OCI-LY1 (cell line): ENCODE data around the gene HHEX.
A peak's percentile ranks its signal among the peaks of the same experiment; 100 is the strongest.

Source experiments
- H2AFZ ChIP-seq: fragments of 200-600 bp; sonication (generic), shearing (Covaris generic); 2 replicates; pipeline ENCODE4 v1.6.0; 2014; ENCODE audit warnings: antibody characterized with exemption, mild to moderate bottlenecking, low read length
- H3F3A ChIP-seq: fragments of 200-600 bp; sonication (generic), shearing (Covaris generic); 2 replicates; pipeline ENCODE4 v1.6.0; 2014; ENCODE audit warnings: mild to moderate bottlenecking, antibody characterized with exemption, low read length, moderate library complexity; ENCODE audit not compliant: insufficient read depth
- H3K27ac ChIP-seq: fragments of 200-600 bp; sonication (generic); 2 replicates; pipeline ENCODE4 v1.5.1; 2014; ENCODE audit warnings: low read length, mixed run types, mild to moderate bottlenecking, low read depth; ENCODE audit not compliant: poor library complexity, severe bottlenecking
- H3K27me3 ChIP-seq: fragments of 200-600 bp; sonication (generic); 2 replicates; pipeline ENCODE4 v1.6.0; 2014; ENCODE audit warnings: antibody characterized with exemption, mild to moderate bottlenecking, low read length, moderate library complexity; ENCODE audit not compliant: insufficient read depth
- H3K36me3 ChIP-seq: fragments of 200-600 bp; sonication (generic); 2 replicates; pipeline ENCODE4 v1.6.1; 2014; ENCODE audit warnings: mild to moderate bottlenecking, antibody characterized with exemption, low read length, moderate library complexity, mixed read lengths; ENCODE audit not compliant: insufficient read depth
- H3K4me1 ChIP-seq: fragments of 200-600 bp; sonication (generic); 2 replicates; pipeline ENCODE4 v1.5.1; 2014; ENCODE audit warnings: mild to moderate bottlenecking, low read length, moderate library complexity; ENCODE audit not compliant: insufficient read depth, severe bottlenecking
- H3K4me2 ChIP-seq: fragments of 200-600 bp; sonication (generic), shearing (Covaris generic); 2 replicates; pipeline ENCODE4 v1.6.1; 2014; ENCODE audit warnings: low read length
- H3K4me3 ChIP-seq: fragments of 200-600 bp; sonication (generic); 2 replicates; pipeline ENCODE4 v1.5.1; 2014; ENCODE audit warnings: low read length, low read depth, mild to moderate bottlenecking, mixed read lengths; ENCODE audit not compliant: poor library complexity, severe bottlenecking
- H3K79me2 ChIP-seq: fragments of 200-600 bp; shearing (Covaris generic); 2 replicates; pipeline ENCODE4 v1.6.1; 2016; ENCODE audit warnings: mixed run types, low read length, mixed read lengths; ENCODE audit not compliant: insufficient read depth
- H3K9ac ChIP-seq: fragments of 200-600 bp; sonication (generic), shearing (Covaris generic); 2 replicates; pipeline ENCODE4 v1.6.1; 2014; ENCODE audit warnings: mild to moderate bottlenecking, low read length, mixed read lengths
- H3K9me2 ChIP-seq: fragments of 200-600 bp; sonication (generic), shearing (Covaris generic); 2 replicates; pipeline ENCODE4 v1.6.1; 2014; ENCODE audit warnings: low read depth, mild to moderate bottlenecking, low read length, mixed read lengths
- H3K9me3 ChIP-seq: fragments of 200-600 bp; shearing (Covaris generic); 2 replicates; pipeline ENCODE4 v1.6.1; 2014; ENCODE audit warnings: low read length, mixed read lengths
- H4K20me1 ChIP-seq: fragments of 200-600 bp; sonication (generic), shearing (Covaris generic); 2 replicates; pipeline ENCODE4 v1.6.0; 2016; ENCODE audit warnings: mild to moderate bottlenecking, low read length; ENCODE audit not compliant: insufficient read depth
- EZH2 ChIP-seq: fragments of 200-600 bp; sonication (generic), shearing (Covaris generic); IDR thresholded peaks from 2 replicates; pipeline ENCODE4 v1.8.0; 2017; ENCODE audit warnings: borderline replicate concordance, mixed run types, mild to moderate bottlenecking, antibody characterized with exemption, low read length, moderate library complexity, mixed read lengths
- TF ChIP-seq, protein P1 (sequence below): fragments of 200-600 bp; sonication (generic), shearing (Covaris generic); IDR thresholded peaks from 2 replicates; pipeline ENCODE4 v1.5.1; 2017; ENCODE audit warnings: mild to moderate bottlenecking, antibody characterized with exemption, low read length, moderate library complexity, mixed read lengths

HHEX gene

DNA sequence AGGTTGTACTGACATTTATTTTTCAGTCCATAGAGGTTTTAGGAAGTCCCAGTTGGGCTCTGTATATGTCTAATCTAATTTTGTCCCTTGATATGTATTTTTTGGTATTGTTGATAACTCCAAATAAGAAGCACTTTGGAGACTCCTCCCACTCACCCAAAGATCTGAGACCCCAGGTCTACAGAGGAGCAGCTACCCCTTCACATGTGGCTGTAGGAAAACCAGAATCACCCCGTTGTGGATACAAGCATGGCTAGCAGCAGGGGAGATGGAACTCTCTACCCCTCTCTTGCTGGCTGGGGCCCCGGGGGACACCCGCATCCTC lies 9.4 kb downstream of the HHEX start:
- H3K9me3 ChIP-seq: no peaks in the 10 kb centered on the region
- no peaks in the 10 kb centered on the region for H3K79me2 ChIP-seq
- H3K27ac ChIP-seq: no peak overlapping the region
- H2AFZ ChIP-seq: no peak overlapping the region
- TF ChIP-seq, protein P1, sequence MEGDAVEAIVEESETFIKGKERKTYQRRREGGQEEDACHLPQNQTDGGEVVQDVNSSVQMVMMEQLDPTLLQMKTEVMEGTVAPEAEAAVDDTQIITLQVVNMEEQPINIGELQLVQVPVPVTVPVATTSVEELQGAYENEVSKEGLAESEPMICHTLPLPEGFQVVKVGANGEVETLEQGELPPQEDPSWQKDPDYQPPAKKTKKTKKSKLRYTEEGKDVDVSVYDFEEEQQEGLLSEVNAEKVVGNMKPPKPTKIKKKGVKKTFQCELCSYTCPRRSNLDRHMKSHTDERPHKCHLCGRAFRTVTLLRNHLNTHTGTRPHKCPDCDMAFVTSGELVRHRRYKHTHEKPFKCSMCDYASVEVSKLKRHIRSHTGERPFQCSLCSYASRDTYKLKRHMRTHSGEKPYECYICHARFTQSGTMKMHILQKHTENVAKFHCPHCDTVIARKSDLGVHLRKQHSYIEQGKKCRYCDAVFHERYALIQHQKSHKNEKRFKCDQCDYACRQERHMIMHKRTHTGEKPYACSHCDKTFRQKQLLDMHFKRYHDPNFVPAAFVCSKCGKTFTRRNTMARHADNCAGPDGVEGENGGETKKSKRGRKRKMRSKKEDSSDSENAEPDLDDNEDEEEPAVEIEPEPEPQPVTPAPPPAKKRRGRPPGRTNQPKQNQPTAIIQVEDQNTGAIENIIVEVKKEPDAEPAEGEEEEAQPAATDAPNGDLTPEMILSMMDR: no peak
- no peak for TF ChIP-seq EZH2
- H3K9me2 ChIP-seq: no peaks in the 10 kb centered on the region
- no peaks in the 10 kb centered on the region for H3F3A ChIP-seq
- H3K4me3 ChIP-seq: peak overlapping the region; percentile 45
- H3K36me3 ChIP-seq: no peaks in the 10 kb centered on the region
- no peaks in the 10 kb centered on the region for H4K20me1 ChIP-seq
- H3K4me2 ChIP-seq: peak overlapping the region; percentile 57
- H3K4me1 ChIP-seq: peaks cover 20% of the 10 kb centered on the region
- no peak overlapping the region for H3K9ac ChIP-seq
- no peaks in the 10 kb centered on the region for H3K27me3 ChIP-seq

GRCh38 chr10:92699518-92700381 lies 10.0 kb downstream of the HHEX start:
- H3K27ac ChIP-seq: no peak overlapping the region
- H3K4me1 ChIP-seq: peaks cover 20% of the 10 kb centered on the region
- H2AFZ ChIP-seq: no peak overlapping the region
- no peaks in the 10 kb centered on the region for H4K20me1 ChIP-seq
- no peaks in the 10 kb centered on the region for H3K27me3 ChIP-seq
- no peak for TF ChIP-seq EZH2
- TF ChIP-seq, protein P1: no peak
- no peaks in the 10 kb centered on the region for H3K79me2 ChIP-seq
- H3F3A ChIP-seq: no peaks in the 10 kb centered on the region
- H3K36me3 ChIP-seq: no peaks in the 10 kb centered on the region
- H3K4me2 ChIP-seq: peak overlapping the region; percentile 57
- H3K4me3 ChIP-seq: peak overlapping the region; percentile 45
- H3K9me2 ChIP-seq: no peaks in the 10 kb centered on the region
- no peaks in the 10 kb centered on the region for H3K9me3 ChIP-seq
- H3K9ac ChIP-seq: no peak overlapping the region

DNA sequence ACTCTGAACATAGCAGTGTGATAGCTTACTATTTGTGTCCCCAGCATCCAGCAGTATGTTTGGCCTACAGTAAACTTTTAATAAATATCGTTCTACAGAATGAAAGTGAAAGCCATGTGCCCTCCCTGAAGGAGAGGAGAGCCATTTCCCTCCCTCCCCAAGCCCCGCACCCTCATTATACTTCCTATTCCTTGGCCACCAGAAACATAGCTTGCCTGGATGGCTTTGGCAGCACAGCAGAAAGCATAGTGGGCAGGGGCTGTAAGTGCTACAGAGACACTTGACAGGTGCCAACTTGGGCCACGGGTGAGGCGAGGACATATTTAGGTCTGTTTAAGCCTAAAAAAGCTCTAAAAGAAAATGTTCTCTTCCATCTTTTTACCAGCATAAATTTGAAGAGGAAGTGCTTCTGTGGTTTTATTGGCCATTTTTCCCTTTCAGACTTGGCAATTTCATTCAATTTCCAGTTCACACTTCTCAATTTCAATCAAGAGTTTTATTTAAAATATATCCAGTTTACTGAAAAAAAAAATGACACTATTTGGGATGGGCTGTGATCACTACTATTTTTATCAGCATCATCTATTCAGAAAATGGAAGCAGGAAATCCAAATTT lies 12.7 kb downstream of the HHEX start:
- Histone ChIP-seq H3K27ac (no peak overlapping the region), H3K4me1 (peaks cover 20% of the 10 kb centered on the region), H3K27me3 (no peaks in the 10 kb centered on the region), H3K4me2 (no peak overlapping the region; the same call in 1 of the 2 replicates), H4K20me1 (no peaks in the 10 kb centered on the region), H3K9me2 (no peaks in the 10 kb centered on the region), H3K9me3 (no peaks in the 10 kb centered on the region), H3K36me3 (no peaks in the 10 kb centered on the region), H2AFZ (no peak overlapping the region), H3K9ac (no peak overlapping the region), H3F3A (no peaks in the 10 kb centered on the region), H3K79me2 (no peaks in the 10 kb centered on the region), H3K4me3 (no peak overlapping the region)
- no peak for TF ChIP-seq EZH2
- TF ChIP-seq, protein P1: no peak
